Measurements from ENCODE around the gene KCNQ1OT1. TPM values are rescaled to one million over a fixed set of nuclear protein-coding genes. Genes with fewer than 3 reads are reported as not detected.

Gene KCNQ1OT1
- total RNA-seq, 2 donors from 2014 or later: 2.3 to 3.3 TPM

DNA sequence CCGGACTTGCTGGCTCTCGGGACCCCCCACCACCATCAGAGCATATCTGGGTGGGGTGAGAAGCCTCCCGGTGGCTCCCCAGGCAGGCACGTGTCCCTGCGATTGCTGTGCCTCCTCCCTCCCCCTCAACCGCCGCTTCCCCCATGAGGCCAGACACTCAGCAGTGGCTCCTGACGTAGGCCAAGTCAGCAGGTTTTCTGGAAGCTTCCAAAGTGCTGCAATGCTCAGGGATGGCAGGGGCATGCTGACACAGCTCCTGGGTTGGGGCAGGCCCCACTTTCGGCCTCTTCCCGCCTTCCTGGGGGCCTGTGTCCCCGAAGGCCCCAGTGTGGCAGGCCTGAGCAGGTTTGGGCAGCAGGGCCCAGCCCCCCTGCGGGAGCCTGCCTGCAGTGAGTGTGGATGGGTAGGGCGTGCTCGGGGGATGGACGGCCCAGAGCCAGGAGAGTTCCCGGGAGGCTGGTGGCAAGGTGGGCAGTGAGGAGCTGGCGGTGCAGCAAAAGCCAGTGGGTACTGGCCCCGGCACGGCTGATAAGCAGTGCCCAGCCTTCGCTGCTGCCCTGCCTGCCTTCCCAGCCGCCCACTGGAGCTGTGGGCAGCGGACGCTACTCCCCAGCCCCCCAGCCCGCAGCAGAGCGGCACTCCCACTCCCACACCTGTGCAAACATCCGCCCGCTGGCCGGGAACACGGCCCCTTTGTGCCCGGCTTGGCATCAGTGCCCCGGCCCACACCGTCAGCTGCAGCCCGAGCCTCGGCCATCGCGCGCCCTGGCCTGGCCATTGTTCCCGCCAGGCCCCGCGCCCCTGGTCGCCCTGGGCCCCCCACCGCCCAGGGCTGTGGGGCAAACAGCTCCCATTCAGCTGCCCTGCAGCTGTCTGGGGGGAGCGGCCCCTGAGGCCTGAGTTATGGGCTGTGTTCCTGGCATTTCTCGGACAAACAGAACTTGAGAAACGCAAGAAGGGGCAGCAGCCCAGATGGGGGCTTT is 125.0 kb downstream of the KCNQ1OT1 start:
- no peak overlapping the region for H3K27ac ChIP-seq
- ATAC-seq (ENCODE audit: insufficient number of reproducible peaks, low FRiP score, low read depth): no peak

DNA sequence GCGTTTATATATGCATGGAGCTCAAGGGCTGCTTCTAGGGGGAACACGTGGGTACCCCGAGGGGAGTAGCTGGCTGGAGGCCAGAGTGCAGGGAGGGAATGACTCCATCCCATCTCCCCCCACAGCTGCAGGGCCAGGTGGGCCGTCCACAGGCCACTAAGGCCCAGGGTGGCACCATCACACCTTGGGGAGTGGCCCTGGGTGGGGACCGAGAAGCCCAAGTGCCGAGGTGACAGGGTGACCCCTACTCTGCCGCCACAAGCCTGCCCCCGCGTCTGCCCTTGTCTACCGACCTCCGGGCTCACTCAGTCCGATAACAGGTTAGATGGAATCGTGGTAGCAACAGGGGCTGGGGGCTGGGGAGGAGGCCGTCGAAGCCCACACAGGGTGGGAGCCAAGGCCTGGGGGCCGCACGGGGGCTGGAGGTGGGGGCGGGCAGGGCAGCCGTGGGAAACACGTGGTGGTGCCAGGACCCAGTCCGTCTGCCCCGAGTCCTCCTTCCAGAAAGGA is 125.7 kb downstream of the KCNQ1OT1 start:
- DNase-seq (ENCODE audit: low spot score): no peak

More for the DNA sequence above, 125.0 kb downstream of the KCNQ1OT1 start:
- no peaks in the 10 kb centered on the region for H3K27me3 ChIP-seq (replicated peaks; ENCODE audit: insufficient read depth)
- no peaks in the 10 kb centered on the region for H3K9me3 ChIP-seq
- no peaks in the 10 kb centered on the region for H3K4me1 ChIP-seq (ENCODE audit: control insufficient read depth in 1 of 2, low read depth in 2 of 2)
- DNase-seq (ENCODE audit: low spot score): no peak
- H3K4me3 ChIP-seq: no peak overlapping the region
- H3K36me3 ChIP-seq: no peaks in the 10 kb centered on the region
- TF ChIP-seq, protein P1, sequence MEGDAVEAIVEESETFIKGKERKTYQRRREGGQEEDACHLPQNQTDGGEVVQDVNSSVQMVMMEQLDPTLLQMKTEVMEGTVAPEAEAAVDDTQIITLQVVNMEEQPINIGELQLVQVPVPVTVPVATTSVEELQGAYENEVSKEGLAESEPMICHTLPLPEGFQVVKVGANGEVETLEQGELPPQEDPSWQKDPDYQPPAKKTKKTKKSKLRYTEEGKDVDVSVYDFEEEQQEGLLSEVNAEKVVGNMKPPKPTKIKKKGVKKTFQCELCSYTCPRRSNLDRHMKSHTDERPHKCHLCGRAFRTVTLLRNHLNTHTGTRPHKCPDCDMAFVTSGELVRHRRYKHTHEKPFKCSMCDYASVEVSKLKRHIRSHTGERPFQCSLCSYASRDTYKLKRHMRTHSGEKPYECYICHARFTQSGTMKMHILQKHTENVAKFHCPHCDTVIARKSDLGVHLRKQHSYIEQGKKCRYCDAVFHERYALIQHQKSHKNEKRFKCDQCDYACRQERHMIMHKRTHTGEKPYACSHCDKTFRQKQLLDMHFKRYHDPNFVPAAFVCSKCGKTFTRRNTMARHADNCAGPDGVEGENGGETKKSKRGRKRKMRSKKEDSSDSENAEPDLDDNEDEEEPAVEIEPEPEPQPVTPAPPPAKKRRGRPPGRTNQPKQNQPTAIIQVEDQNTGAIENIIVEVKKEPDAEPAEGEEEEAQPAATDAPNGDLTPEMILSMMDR (IDR thresholded peaks at IDR 0.05): no peak

DNA sequence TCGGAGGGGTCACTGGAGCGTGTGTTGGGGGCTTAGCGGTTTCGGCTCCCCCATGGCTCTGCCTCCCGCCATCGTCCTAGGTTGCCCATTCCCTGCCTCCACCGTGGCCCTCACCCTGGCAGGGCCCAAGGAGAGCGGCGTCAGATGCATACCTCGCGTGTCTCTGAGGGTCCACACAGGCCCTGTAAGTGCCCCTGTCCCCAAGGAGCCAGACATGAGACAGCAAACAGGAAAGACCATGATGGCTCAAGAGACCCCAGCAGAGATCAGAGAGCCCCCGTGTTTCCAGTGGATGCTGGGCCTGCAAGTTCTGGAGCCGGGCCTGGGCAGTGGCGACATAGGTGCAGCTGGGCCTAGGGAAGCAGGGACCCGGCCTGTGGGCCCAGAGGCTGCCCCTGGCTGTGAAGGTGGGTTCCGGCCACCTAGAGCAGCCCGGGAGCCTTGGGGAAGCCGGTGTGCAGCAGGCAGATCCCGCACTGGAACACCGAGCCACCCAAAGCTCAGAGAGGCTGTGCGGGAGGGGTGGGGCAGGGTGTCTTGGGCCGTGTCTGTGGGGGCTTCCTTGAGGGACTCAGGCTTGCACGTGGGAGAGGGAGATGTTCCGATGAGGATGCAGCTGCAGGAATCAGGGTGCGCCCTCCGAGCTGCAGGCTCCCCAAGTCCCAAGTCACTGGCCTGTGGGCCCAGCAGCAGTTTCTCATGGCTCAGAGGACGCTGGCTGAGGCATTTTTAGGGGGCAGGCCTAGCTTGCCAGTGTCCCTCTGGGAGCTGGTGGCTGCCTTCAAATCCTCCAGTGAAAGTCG is 126.4 kb downstream of the KCNQ1OT1 start:
- Histone ChIP-seq H3K27me3 (replicated peaks; ENCODE audit: insufficient read depth) (no peaks in the 10 kb centered on the region), H3K36me3 (no peaks in the 10 kb centered on the region), H3K27ac (no peak overlapping the region), H3K9me3 (no peaks in the 10 kb centered on the region), H3K4me3 (no peak overlapping the region), H3K4me1 (ENCODE audit: control insufficient read depth in 1 of 2, low read depth in 2 of 2) (no peaks in the 10 kb centered on the region)
- TF ChIP-seq, protein P1 (IDR thresholded peaks at IDR 0.05): no peak
- no peak for ATAC-seq (ENCODE audit: insufficient number of reproducible peaks, low FRiP score, low read depth)
- DNase-seq (ENCODE audit: low spot score): no peak

More for the DNA sequence above, 125.7 kb downstream of the KCNQ1OT1 start:
- ATAC-seq (ENCODE audit: insufficient number of reproducible peaks, low FRiP score, low read depth): no peak
- no peaks in the 10 kb centered on the region for H3K9me3 ChIP-seq
- no peaks in the 10 kb centered on the region for H3K36me3 ChIP-seq
- TF ChIP-seq, protein P1 (IDR thresholded peaks at IDR 0.05): no peak
- H3K4me3 ChIP-seq: no peak overlapping the region
- no peaks in the 10 kb centered on the region for H3K4me1 ChIP-seq (ENCODE audit: control insufficient read depth in 1 of 2, low read depth in 2 of 2)
- H3K27ac ChIP-seq: no peak overlapping the region
- no peaks in the 10 kb centered on the region for H3K27me3 ChIP-seq (replicated peaks; ENCODE audit: insufficient read depth)

DNA sequence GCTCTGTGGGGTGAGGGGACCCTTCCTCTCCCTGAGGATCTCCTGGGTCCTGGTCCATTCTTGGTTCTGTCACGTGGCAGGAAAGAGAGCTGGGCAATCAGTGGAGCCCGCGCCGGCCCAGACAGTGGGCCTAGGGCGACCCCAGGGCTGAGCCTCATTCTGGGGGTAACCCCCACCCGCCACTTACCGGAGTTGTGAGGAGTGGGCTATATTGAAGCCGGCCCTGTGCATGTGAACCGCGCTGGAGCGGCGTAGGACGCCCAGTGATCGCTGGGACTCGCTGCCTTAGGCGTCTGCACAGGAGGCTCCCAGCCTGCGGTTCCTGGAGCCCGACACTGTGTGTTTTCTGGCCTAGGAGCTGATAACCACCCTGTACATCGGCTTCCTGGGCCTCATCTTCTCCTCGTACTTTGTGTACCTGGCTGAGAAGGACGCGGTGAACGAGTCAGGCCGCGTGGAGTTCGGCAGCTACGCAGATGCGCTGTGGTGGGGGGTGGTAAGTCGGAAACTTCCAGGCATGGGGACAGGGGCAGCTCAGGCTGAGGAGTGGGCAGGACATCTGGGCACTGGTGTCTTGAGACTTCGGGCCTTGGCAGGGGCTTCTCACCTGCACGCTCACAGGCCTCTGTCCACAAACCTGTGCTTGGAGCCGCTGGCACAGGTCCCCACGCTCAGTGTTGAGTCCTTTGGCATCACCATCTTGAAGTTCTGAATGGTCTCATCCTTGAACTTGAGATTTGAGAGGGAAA is 127.1 kb downstream of the KCNQ1OT1 start:
- DNase-seq (ENCODE audit: low spot score) (no peak), ATAC-seq (ENCODE audit: insufficient number of reproducible peaks, low FRiP score, low read depth) (no peak)
- no peaks in the 10 kb centered on the region for H3K4me1 ChIP-seq (ENCODE audit: control insufficient read depth in 1 of 2, low read depth in 2 of 2)
- H3K27ac ChIP-seq: no peak overlapping the region
- H3K4me3 ChIP-seq: no peak overlapping the region
- TF ChIP-seq, protein P1 (IDR thresholded peaks at IDR 0.05): no peak
- H3K9me3 ChIP-seq: no peaks in the 10 kb centered on the region
- no peaks in the 10 kb centered on the region for H3K27me3 ChIP-seq (replicated peaks; ENCODE audit: insufficient read depth)
- H3K36me3 ChIP-seq: no peaks in the 10 kb centered on the region

Data from thoracic aorta (tissue), 2 donors.